GM21447 (cell line): Measurements from ENCODE around the gene GPX3.

Experiments used
- ATAC-seq: cut with Tn5 transposase; IDR thresholded peaks from one replicate; pipeline ENCODE4 v1.9.1; 2021; ENCODE audit not compliant: unreplicated experiment

Gene GPX3

DNA sequence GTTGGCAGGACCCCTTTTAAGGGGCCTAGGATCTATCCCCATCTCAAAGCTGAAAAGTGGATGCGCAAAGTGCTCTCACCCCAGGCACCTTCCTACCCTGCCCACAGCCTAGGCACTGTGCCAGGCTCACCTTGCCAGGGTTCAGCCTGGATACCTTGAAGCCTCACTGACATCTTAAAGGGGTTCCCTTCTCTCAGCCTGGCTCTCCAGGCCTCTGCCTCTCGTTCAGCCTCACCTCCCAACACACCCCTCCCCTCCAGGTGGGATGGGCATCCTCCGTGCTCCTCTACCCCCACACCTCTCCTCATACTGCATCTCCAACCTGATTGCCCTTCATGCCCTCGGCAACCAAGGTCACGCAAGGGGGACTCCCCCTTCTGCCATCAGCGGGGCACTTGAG is 34.9 kb downstream of the GPX3 start:
- no peak for ATAC-seq

DNA sequence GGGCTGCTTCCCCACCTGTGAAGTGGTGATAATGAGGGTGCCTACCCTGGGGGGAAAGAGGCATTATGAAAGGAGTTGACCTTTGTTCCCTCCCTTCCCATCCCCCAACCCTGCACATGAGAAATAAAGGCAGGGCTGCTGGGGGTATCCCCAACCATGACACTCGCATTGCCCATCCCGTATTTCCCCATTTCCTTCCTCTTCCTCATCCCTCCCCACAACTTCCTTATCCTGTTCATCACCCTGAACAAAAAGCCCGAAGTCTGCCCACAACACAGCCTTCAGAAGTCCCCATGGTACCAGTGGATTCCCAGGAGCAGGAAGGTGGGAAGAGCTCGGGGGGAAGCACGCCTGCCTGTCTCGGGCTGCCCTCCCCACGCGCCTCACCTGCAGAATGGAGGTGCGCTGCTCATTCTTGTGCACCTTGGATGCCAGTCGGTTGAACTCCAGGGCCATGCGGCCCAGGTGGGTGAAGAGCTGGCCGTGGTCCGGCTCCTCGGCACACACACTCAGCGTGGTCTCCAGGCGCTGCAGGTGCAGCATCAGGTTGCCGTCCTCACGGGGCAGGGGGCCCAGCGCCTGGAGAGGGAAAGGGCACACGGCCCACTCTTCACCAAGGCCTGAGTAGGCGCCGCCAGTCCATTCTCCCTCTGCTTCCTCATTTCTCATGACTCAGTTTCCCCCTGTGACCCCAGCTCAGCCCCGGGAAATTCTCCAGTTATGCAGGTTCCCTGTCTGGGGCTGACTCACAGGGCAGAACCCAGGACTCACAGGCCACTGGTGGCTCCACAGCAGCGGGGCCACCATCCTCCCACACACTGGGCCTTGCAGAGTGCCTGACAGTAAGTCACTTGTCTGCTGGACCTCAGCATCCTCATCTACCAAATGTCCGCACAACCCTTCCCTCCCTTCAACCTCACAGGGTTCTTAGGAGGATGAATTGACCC is 36.3 kb downstream of the GPX3 start:
- ATAC-seq, result no peak

DNA sequence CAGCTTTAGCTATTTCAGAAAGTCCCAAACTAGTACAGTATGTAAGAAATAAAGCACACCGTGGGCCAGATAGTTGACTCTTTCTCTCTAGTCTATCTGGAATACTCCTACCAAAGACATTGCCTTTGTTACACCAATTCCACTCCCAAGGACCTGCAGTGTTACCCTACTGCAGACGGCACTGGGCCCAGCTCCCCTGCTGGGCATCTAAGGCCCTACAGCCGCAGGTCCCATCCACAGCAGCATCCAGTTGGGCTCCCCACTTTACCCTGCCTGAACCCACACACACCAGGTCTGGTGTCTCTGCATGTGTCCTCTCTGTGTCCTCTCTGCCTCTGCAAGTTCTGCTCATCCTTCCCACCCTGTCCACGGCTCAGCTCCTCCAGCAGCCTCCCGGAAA is 37.9 kb downstream of the GPX3 start:
- ATAC-seq, result no peak

DNA sequence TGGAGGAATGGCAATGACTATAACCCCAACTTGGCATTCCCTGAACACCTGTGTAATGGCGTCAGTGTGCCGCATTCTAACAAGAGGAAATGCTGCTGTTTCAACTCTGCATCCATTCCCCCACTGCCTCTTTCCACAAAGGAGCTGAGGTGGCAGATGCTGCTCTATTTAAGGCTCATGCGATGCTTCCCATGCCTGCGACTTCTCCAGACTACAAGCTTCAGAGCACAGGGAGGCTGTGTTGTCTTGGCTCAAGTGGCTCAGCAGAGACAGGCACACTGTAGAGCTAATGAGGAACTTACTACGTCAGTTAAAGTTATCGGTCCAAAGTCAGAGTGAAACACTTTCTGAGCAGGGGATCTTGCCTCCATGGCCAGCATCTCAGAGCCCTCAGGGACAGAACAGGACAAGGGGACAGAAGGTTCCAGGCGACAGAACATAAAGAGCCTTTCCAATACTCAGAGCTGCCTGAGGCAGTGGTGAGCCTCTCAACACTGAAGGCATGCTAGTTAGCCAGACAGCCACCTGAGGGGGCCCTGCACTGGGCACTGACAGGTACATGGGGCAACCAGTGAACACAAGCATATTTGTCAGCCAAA is 38.6 kb downstream of the GPX3 start:
- no peak for ATAC-seq

- no peak for ATAC-seq
Observed at GRCh38 chr5:151060742-151061141, 40.4 kb downstream of the GPX3 start.

- ATAC-seq, result no peak
Observed at GRCh38 chr5:151062405-151063141, 42.2 kb downstream of the GPX3 start.

GRCh38 chr5:151063142-151063989 is 43.0 kb downstream of the GPX3 start:
- ATAC-seq, result no peak

GRCh38 chr5:151064916-151065499 is 44.6 kb downstream of the GPX3 start:
- no peak for ATAC-seq

DNA sequence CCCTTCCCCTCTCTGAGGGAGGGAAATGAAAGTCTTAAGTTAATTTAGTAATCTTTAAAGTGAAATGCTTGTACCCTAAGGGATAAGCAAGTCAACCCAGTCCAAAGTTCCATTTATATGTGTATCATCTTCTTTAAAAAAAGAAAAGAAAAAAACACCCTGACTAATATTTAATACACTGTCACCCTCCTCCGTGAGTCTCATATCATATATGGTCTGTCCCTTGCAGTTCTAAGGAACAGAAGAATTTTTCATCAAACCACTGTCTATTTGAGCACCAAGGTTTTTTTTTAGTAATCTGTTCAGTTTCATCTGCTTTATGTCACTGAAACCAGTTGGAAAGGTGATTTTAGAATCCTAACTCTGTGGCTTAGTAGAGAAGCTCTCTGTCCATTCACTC is 45.2 kb downstream of the GPX3 start:
- ATAC-seq, result no peak

DNA sequence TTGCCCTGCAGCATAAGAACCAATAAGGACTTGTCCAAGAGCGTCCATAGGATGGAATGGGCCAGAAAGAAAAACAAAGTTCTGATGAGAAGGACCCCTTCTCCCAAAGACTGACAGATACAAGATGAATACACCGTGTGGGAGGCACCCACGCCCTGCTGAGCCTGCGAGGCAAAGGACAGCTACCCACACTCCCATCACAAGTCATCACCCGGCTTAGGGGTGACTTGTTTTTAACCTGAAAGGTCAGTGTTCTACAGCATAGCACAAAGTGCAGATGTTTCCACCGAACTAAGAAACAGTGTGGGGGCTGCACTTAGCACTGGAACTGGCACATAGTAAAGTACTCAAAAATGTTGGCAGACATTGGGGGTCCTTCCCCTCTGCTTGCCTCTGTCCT is 46.5 kb downstream of the GPX3 start:
- no peak for ATAC-seq

GRCh38 chr5:151067632-151068432 is 47.4 kb downstream of the GPX3 start:
- peak; percentile 12 for ATAC-seq

DNA sequence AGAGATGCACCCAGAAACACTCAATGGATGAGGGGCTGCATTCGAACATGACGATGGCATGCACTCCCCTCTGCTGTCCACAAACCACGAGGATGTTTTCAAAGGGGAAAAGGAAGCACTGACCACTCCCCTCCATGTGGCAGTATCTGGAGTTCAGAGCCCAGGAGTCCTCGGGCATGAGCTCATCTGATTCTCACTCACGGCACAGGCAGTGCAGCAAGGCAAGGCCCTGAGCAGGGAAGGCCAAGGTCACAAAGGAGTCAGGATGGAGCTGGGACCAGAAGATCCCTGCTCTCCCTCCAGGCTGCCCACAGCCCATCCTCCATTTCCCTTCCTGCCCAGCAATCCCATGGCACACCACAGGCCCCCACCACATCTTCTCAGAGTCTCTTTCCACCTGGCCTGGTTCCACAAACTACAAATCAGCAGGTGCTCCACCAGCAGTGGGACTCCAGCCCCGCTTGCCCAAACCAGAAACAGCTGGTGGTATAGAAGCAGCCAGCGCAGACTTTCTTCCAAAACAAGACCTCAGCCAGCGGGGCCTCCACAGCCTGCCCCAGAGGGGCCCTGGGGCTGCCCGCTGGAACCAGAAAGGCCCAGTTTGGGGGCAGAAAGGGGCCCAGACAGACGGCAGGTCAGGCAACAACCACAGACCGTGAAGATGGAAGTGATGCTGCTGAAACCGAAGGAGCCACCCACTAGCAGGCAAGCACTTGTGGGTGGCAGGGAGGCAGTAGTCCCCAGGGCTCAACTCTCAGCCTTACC is 48.2 kb downstream of the GPX3 start:
- peak; percentile 57 for ATAC-seq

DNA sequence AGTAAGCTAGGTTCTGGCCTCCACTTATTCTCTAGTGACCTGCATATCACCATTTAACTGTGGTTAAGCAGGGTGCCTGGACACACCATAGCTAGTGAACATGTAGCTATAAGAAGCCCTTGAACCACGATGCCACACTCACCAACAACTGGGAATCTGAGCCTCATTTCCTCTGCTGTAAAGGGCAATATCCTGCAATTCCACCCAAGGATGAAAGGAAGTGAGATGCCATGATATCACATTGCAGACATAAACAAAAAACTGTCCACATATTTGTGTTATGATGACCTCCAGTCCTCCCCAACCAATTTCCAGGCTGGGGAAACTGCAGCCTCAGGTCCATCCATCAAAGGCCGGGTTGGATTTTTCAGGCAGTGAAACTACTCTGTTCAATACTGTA is 50.1 kb downstream of the GPX3 start:
- no peak for ATAC-seq

GRCh38 chr5:151071021-151071420 is 50.6 kb downstream of the GPX3 start:
- ATAC-seq, result no peak

DNA sequence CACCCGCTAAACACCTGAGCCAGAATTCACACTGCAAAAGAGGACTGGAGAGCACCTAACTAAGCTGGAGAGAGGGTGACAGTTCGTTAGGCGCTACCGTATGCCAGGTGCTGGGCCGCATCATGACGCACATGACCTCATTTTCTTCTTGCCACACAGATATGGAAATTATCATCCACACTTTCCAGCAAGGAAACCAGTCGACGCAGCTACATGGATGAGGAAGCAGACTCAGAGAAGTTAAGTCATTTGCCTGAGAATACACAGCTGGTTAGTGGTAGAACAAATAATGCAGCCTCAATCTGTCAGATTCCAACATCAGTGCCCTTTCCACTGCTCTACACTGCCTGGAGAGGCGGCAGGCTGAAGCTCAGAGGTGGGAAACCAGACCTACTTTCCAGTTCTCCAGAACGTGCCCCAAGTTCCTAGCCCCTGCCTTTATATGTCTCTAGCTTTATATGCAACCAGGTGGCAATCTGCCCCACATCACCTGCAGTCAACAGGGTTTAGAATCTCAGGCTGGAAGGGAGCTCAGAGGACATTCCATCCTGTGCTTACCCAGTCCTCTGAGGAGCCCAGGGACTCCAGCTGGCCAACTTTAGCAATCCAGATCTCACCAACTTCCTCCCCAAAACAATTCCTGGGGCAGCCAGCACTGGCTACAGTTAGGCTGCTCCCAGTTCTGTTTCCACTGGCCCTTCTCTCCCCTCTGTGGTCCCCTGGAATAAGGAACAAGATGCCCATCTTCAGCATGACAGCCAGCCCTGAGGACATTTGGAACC is 51.6 kb downstream of the GPX3 start:
- no peak for ATAC-seq

- ATAC-seq, result no peak
Observed at GRCh38 chr5:151072630-151073025, 52.2 kb downstream of the GPX3 start.

- ATAC-seq, result no peak
Observed at GRCh38 chr5:151073280-151073679, 52.9 kb downstream of the GPX3 start.

GRCh38 chr5:151074557-151074956 is 54.2 kb downstream of the GPX3 start:
- no peak for ATAC-seq
